Thyroid gland (tissue), 4 donors: ENCODE results near the gene DTL.
"Not testable (repeated sequence)": the region's sequence is repeated elsewhere in the genome, so short reads cannot be mapped to it uniquely, and the experiment has no call there.

Experiments
- CTCF ChIP-seq, 6 experiments: fragments of 200-600 bp in 3 of 6; fragments of 450-650 bp in 3 of 6; sonication (generic) in 3 of 6; IDR thresholded peaks; one replicate each; pipeline ENCODE4 v1.5.1; 2016 to 2019; ENCODE audit warnings: antibody characterized with exemption in 6 of 6, mild to moderate bottlenecking in 2 of 6, inconsistent platforms in 1 of 6, moderate library complexity in 1 of 6
- POLR2A ChIP-seq, 2 donors: fragments of 450-650 bp; IDR thresholded peaks; one replicate each; pipeline ENCODE4 v1.6.1; 2017; ENCODE audit warnings: antibody characterized with exemption in 2 of 2, mild to moderate bottlenecking in 2 of 2, moderate library complexity in 1 of 2

DNA sequence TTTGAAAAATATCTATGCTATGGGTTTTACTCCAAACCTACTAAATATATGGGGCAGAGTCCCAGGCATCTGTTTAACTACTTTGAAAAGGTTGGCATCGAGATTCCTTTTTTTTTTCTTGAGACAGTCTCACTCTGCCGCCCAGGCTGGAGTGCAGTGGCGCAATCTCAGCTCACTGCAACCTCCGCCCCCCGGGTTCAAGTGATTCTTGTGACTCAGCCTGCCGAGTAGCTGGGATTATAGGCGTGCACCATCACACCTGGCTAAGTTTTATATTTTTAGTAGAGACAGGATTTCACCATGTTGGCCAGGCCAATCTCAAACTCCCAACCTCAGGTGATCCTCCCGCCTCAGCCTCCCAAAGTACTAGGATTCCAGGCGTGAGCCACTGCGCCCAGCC lies 7.8 kb upstream of the DTL start:
- TF ChIP-seq CTCF, POLR2A (IDR thresholded peaks at IDR 0.05): not testable (repeated sequence)
